CD14-positive monocyte (primary cell): Measurements from ENCODE around the gene SUFU. TPM values are rescaled to one million over a fixed set of nuclear protein-coding genes. Genes with fewer than 3 reads are reported as not detected.

Experiments
- DNase-seq, 3 donors: peaks; one replicate each; pipeline ENCODE4 v3.0.0-alpha.2; 2011 to 2022
- H2AFZ ChIP-seq: 2 replicates; pipeline ENCODE4 v1.6.0; 2012; ENCODE audit warnings: mild to moderate bottlenecking, low read depth, low read length, inconsistent platforms; ENCODE audit not compliant: insufficient read depth, poor library complexity, severe bottlenecking
- H3K27ac ChIP-seq, 2 donors: 1 replicate in 1 of 2; 2 replicates in 1 of 2; pipeline ENCODE4 v1.5.1; 2012 to 2013; ENCODE audit warnings: low read length in 2 of 2, control low read depth in 1 of 2, inconsistent platforms in 1 of 2, low read depth in 1 of 2, mild to moderate bottlenecking in 1 of 2
- H3K27me3 ChIP-seq, 2 donors: one replicate each; pipeline versions ENCODE4 v1.6.0 to v1.6.1; 2011 to 2013; ENCODE audit warnings: low read length in 2 of 2; ENCODE audit not compliant: control insufficient read depth in 2 of 2, insufficient read depth in 2 of 2
- H3K36me3 ChIP-seq, 2 donors: replicated peaks in 1 of 2; 1 replicate in 1 of 2; 2 replicates in 1 of 2; pipeline versions ENCODE4 v1.5.1 to v1.6.1; 2012 to 2013; ENCODE audit warnings: low read length in 2 of 2, control low read depth in 1 of 2, inconsistent platforms in 1 of 2, mild to moderate bottlenecking in 1 of 2; ENCODE audit not compliant: insufficient read depth in 2 of 2, control insufficient read depth in 1 of 2
- H3K4me1 ChIP-seq, 2 donors: 1 replicate in 1 of 2; 2 replicates in 1 of 2; pipeline versions ENCODE4 v1.5.1 to v1.6.1; 2012 to 2013; ENCODE audit warnings: low read length in 2 of 2, control low read depth in 1 of 2, inconsistent platforms in 1 of 2, mild to moderate bottlenecking in 1 of 2, moderate library complexity in 1 of 2; ENCODE audit not compliant: insufficient read depth in 2 of 2, control insufficient read depth in 1 of 2
- H3K4me2 ChIP-seq: replicated peaks from 2 replicates; pipeline ENCODE3; 2012; ENCODE audit warnings: low read length, moderate library complexity, mild to moderate bottlenecking; ENCODE audit not compliant: poor library complexity, severe bottlenecking; ENCODE audit errors: extremely low read depth
- H3K4me3 ChIP-seq, 3 experiments: fragments of 200-600 bp in 1 of 3; sonication (generic) in 1 of 3; replicated peaks in 1 of 3; 1 replicate in 2 of 3; 2 replicates in 1 of 3; pipeline ENCODE4 v1.5.1; 2011 to 2013; ENCODE audit warnings: low read length in 3 of 3, mild to moderate bottlenecking in 3 of 3, control low read depth in 2 of 3, low read depth in 2 of 3, inconsistent platforms in 1 of 3, moderate library complexity in 1 of 3
- H3K79me2 ChIP-seq: 2 replicates; pipeline ENCODE4 v1.6.0; 2012; ENCODE audit warnings: mild to moderate bottlenecking, control low read depth, inconsistent platforms, low read length, moderate library complexity; ENCODE audit not compliant: insufficient read depth
- H3K9ac ChIP-seq: 2 replicates; pipeline ENCODE4 v1.6.0; 2017; ENCODE audit warnings: low read length, mild to moderate bottlenecking; ENCODE audit not compliant: insufficient read depth, poor library complexity, severe bottlenecking
- H3K9me3 ChIP-seq, 2 donors: replicated peaks in 1 of 2; 1 replicate in 1 of 2; 2 replicates in 1 of 2; pipeline versions ENCODE4 v1.5.1 to v1.6.1; 2012 to 2013; ENCODE audit warnings: low read length in 2 of 2, control low read depth in 1 of 2; ENCODE audit not compliant: control insufficient read depth in 1 of 2, insufficient read depth in 1 of 2
- H4K20me1 ChIP-seq: 2 replicates; pipeline ENCODE4 v1.6.0; 2012; ENCODE audit warnings: mild to moderate bottlenecking, low read length, control low read depth, moderate library complexity; ENCODE audit not compliant: insufficient read depth
- H3K27ac Mint-ChIP-seq, 7 donors: one replicate each; pipeline ENCODE4 v1.8.0; 2020; ENCODE audit warnings: mild to moderate bottlenecking in 7 of 7, mixed read lengths in 7 of 7, moderate library complexity in 6 of 7, inconsistent platforms in 2 of 7
- H3K27me3 Mint-ChIP-seq, 3 donors: one replicate each; pipeline ENCODE4 v1.8.0; 2021 to 2022; ENCODE audit warnings: low read depth in 3 of 3, mild to moderate bottlenecking in 3 of 3, mixed read lengths in 3 of 3, moderate library complexity in 3 of 3, inconsistent platforms in 1 of 3
- H3K36me3 Mint-ChIP-seq, 2 donors: one replicate each; pipeline ENCODE4 v1.8.0; 2020; ENCODE audit warnings: mixed read lengths in 2 of 2, inconsistent platforms in 1 of 2, mild to moderate bottlenecking in 1 of 2
- H3K4me1 Mint-ChIP-seq: one replicate; pipeline ENCODE4 v1.8.0; 2020; ENCODE audit warnings: mild to moderate bottlenecking, mixed read lengths
- H3K4me3 Mint-ChIP-seq, 2 donors: one replicate each; pipeline ENCODE4 v1.8.0; 2020; ENCODE audit warnings: mild to moderate bottlenecking in 2 of 2, mixed read lengths in 2 of 2, moderate library complexity in 1 of 2
- H3K9me3 Mint-ChIP-seq, 7 donors: one replicate each; pipeline ENCODE4 v1.8.0; 2020 to 2022; ENCODE audit warnings: mixed read lengths in 7 of 7, mild to moderate bottlenecking in 6 of 7, moderate library complexity in 6 of 7, inconsistent platforms in 2 of 7
- WGBS: methylation state at CpG from one replicate; pipeline ENCODE4 v1.1.5; 2013; ENCODE audit warnings: missing lambda C conversion rate; ENCODE audit not compliant: insufficient coverage; 5-methylcytosine and 5-hydroxymethylcytosine counted together
- intact Hi-C, 2 donors: fragments of 100-400 bp; cut with micrococcal nuclease; formaldehyde crosslinking; loops; one replicate each; pipeline versions ENCODE4 v1.15.0 to v1.15.1; 2023
- polyA plus RNA-seq, 3 donors: library from polyadenylated mRNA; depleted of rRNA in 1 of 3; unstranded in 2 of 3; stranded (reverse) in 1 of 3; fragments of 300-500 nt in 2 of 3; fragments of >200 nt in 1 of 3; fragmentation: Illumina TruSeq in 2 of 3; gene quantifications; 1 replicate in 2 of 3; 2 replicates in 1 of 3; pipeline ENCODE4 v1.2.3, GENCODE V29; 2012 to 2021
- small RNA-seq: library from RNA; depleted of rRNA; stranded (forward); fragments of <200 nt; gene quantifications from one replicate; pipeline ENCODE3, GENCODE V24; 2012; ENCODE audit warnings: low read depth; ENCODE audit not compliant: insufficient read length
- TF ChIP-seq, protein P1 (sequence below): fragments of 200-600 bp; IDR thresholded peaks from one replicate; pipeline ENCODE4 v1.8.0; 2022; ENCODE audit warnings: antibody characterized with exemption, mild to moderate bottlenecking

The SUFU gene
- polyA plus RNA-seq, 3 donors = 3.2 to 10.0 (median 5.7) TPM

DNA sequence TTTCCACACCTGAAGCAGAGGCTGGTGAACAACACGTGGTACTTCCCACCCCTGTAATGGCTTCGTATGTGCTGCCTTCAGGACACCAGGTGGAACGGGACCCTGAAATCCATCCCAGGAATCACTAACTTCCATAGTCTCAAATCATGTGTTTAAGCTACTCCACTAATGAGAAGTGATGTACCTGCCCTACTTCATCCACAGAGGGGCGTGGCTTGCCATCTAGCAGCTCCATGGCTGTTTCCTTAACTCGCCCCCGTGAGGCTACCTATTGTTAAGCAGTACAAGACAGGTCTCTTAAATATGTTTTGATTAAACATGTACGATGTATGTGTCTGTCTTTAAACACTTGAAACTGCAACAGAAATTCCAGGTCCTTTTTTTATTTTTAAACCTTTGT is 178.6 kb downstream of the SUFU start:
- H3K27me3 Mint-ChIP-seq = peaks cover 0 to 3% (median 0%) of the 10 kb centered on the region in 3 donors
- 100% methylated on average over 3 of the region's 7 CpGs for WGBS
- H3K36me3 Mint-ChIP-seq = peaks cover 21 to 35% of the 10 kb centered on the region in 2 donors
- no peak for DNase-seq
- TF ChIP-seq, protein P1, sequence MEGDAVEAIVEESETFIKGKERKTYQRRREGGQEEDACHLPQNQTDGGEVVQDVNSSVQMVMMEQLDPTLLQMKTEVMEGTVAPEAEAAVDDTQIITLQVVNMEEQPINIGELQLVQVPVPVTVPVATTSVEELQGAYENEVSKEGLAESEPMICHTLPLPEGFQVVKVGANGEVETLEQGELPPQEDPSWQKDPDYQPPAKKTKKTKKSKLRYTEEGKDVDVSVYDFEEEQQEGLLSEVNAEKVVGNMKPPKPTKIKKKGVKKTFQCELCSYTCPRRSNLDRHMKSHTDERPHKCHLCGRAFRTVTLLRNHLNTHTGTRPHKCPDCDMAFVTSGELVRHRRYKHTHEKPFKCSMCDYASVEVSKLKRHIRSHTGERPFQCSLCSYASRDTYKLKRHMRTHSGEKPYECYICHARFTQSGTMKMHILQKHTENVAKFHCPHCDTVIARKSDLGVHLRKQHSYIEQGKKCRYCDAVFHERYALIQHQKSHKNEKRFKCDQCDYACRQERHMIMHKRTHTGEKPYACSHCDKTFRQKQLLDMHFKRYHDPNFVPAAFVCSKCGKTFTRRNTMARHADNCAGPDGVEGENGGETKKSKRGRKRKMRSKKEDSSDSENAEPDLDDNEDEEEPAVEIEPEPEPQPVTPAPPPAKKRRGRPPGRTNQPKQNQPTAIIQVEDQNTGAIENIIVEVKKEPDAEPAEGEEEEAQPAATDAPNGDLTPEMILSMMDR = no peak
- H3K4me1 ChIP-seq = peaks cover 21 to 23% of the 10 kb centered on the region in 2 donors
- H3K9ac ChIP-seq = no peak overlapping the region
- H3K4me3 Mint-ChIP-seq = no peak overlapping the region
- H3K4me1 Mint-ChIP-seq = peaks cover 26% of the 10 kb centered on the region
- H3K27ac ChIP-seq = no peak overlapping the region
- no peaks in the 10 kb centered on the region for H3K27me3 ChIP-seq
- H4K20me1 ChIP-seq = no peaks in the 10 kb centered on the region
- no peak overlapping the region for H3K4me3 ChIP-seq
- H3K36me3 ChIP-seq = peaks cover 0 to 12% of the 10 kb centered on the region in 2 donors
- no peak overlapping the region for H3K4me2 ChIP-seq
- intact Hi-C loops = no loop called here
- peaks cover 3% of the 10 kb centered on the region for H3K79me2 ChIP-seq
- H2AFZ ChIP-seq = no peak overlapping the region
- no peak overlapping the region for H3K27ac Mint-ChIP-seq
- H3K9me3 ChIP-seq = no peaks in the 10 kb centered on the region
- H3K9me3 Mint-ChIP-seq = no peaks in the 10 kb centered on the region

DNA sequence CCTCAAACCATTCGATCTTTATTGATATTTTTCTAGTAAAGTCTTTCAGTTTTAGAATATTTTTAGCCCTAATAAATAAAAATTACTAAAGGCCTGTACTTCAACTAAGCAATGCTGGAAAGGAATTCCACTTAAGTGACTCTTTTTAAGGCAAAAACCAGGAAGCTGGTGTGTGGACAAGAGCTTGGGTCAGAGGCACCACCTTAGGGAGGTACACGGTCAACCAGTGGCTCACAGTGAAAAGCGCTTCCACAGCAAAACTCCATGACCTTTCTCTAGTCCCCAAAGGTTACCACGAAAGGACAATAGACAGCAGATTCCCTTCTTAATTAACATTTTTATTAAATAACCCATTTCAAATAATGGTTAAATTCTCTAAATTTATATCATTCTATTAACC is 179.2 kb downstream of the SUFU start:
- no peaks in the 10 kb centered on the region for H3K27me3 ChIP-seq
- no peak overlapping the region for H3K4me3 ChIP-seq
- H3K36me3 ChIP-seq = peaks cover 0 to 12% of the 10 kb centered on the region in 2 donors
- no peaks in the 10 kb centered on the region for H3K9me3 ChIP-seq
- H2AFZ ChIP-seq = no peak overlapping the region
- peaks cover under 1% of the 10 kb centered on the region for H3K79me2 ChIP-seq
- DNase-seq = no peak
- H4K20me1 ChIP-seq = no peaks in the 10 kb centered on the region
- intact Hi-C loops = no loop called here
- H3K4me1 Mint-ChIP-seq = peaks cover 20% of the 10 kb centered on the region
- H3K27me3 Mint-ChIP-seq = peaks cover 0 to 3% (median 0%) of the 10 kb centered on the region in 3 donors
- no peak overlapping the region for H3K4me2 ChIP-seq
- H3K9ac ChIP-seq = no peak overlapping the region
- H3K27ac ChIP-seq = no peak overlapping the region
- H3K9me3 Mint-ChIP-seq = no peaks in the 10 kb centered on the region
- H3K27ac Mint-ChIP-seq = no peak overlapping the region
- H3K36me3 Mint-ChIP-seq = peaks cover 24 to 32% of the 10 kb centered on the region in 2 donors
- H3K4me3 Mint-ChIP-seq = no peak overlapping the region
- whole genome bisulfite sequencing = no CpG with 5 or more reads among the region's 4 CpGs
- H3K4me1 ChIP-seq = peaks cover 15 to 17% of the 10 kb centered on the region in 2 donors
- TF ChIP-seq, protein P1 = no peak

Small RNAs within 50 kb of the gene (small RNA-seq; reads per million reads assigned to genes)
- not detected for gene RNU6-43P

Other genes starting within 250 kb of the SUFU start
- gene NFKB2, start 108.3 kb upstream of the SUFU start, polyA plus RNA-seq = 100 to 1,000 TPM in 1 of 3 donors, 10 to 100 TPM in 1, 1 to 10 TPM in 1; 6.8 to 111 (median 15.0) TPM
- gene PSD, start 85.2 kb upstream of the SUFU start, polyA plus RNA-seq = 1 to 10 TPM in 2 of 3 donors, under 1 TPM in 1; 0.27 to 1.5 (median 1.1) TPM
- 10 to 100 TPM; 16.0 to 36.3 (median 25.5) TPM for gene FBXL15, start 83.1 kb upstream of the SUFU start, polyA plus RNA-seq
- gene CUEDC2, start 71.4 kb upstream of the SUFU start, polyA plus RNA-seq = 10 to 100 TPM; 58.5 to 70.2 (median 66.7) TPM
- under 1 TPM in 1 of 3 donors, not detected in 2; 0.27 TPM for gene C10orf95, start 52.4 kb upstream of the SUFU start, polyA plus RNA-seq
- 10 to 100 TPM; 72.7 to 79.4 (median 79.0) TPM for gene ACTR1A, start 1.3 kb upstream of the SUFU start, polyA plus RNA-seq
- 100 to 1,000 TPM in 1 of 3 donors, 10 to 100 TPM in 2; 39.4 to 183 (median 41.4) TPM for gene TRIM8, start 140.5 kb downstream of the SUFU start, polyA plus RNA-seq
- gene ARL3, start 210.4 kb downstream of the SUFU start, polyA plus RNA-seq = 1 to 10 TPM; 2.8 to 6.3 (median 6.0) TPM
- 1 to 10 TPM; 1.3 to 2.0 (median 1.8) TPM for gene SFXN2, start 210.7 kb downstream of the SUFU start, polyA plus RNA-seq
- gene WBP1L, start 240.0 kb downstream of the SUFU start, polyA plus RNA-seq = 10 to 100 TPM; 24.8 to 43.0 (median 38.3) TPM